Keratinocyte (primary cell): ENCODE measurements around the gene ASCC2. TPM values are rescaled to one million over a fixed set of nuclear protein-coding genes. Genes with fewer than 3 reads are reported as not detected.

Experiments
- DNase-seq: peaks from one replicate; pipeline ENCODE4 v3.0.0-alpha.2; 2011; ENCODE audit warnings: low read depth, missing footprints, low spot score
- FAIRE-seq: peaks from 2 replicates; lab custom pipeline; 2011; peaks lifted over from hg19 to GRCh38; lab: Jason Lieb, UNC
- H2AFZ ChIP-seq: 2 replicates; pipeline ENCODE4 v1.6.0; 2012; ENCODE audit warnings: low read length, control low read depth, inconsistent platforms; ENCODE audit not compliant: control insufficient read depth
- H3K27ac ChIP-seq: 2 replicates; pipeline ENCODE4 v1.5.1; 2011; ENCODE audit warnings: low read length; ENCODE audit not compliant: control insufficient read depth, insufficient read depth
- H3K27me3 ChIP-seq: 3 replicates; pipeline ENCODE4 v1.6.0; 2011; ENCODE audit warnings: low read length; ENCODE audit not compliant: control insufficient read depth, insufficient read depth; ENCODE audit errors: extremely low read depth
- H3K36me3 ChIP-seq, 2 experiments: 2 replicates in 1 of 2; 3 replicates in 1 of 2; pipeline ENCODE4 v1.5.1; 2011; ENCODE audit warnings: low read length in 2 of 2, mild to moderate bottlenecking in 1 of 2; ENCODE audit not compliant: control insufficient read depth in 2 of 2, insufficient read depth in 2 of 2; ENCODE audit errors: extremely low read depth in 1 of 2
- H3K4me1 ChIP-seq: 3 replicates; pipeline ENCODE4 v1.5.1; 2011; ENCODE audit warnings: low read length; ENCODE audit not compliant: control insufficient read depth, insufficient read depth; ENCODE audit errors: extremely low read depth
- H3K4me2 ChIP-seq: 3 replicates; pipeline ENCODE4 v1.6.0; 2011; ENCODE audit warnings: low read depth, low read length; ENCODE audit not compliant: control insufficient read depth, insufficient read depth; ENCODE audit errors: extremely low read depth
- H3K4me3 ChIP-seq, 3 experiments: fragments of 200-600 bp in 1 of 3; sonication (generic) in 1 of 3; 2 replicates in 2 of 3; 3 replicates in 1 of 3; pipeline ENCODE4 v1.5.1; 2011 to 2016; ENCODE audit warnings: low read length in 3 of 3, mild to moderate bottlenecking in 3 of 3, control low read depth in 2 of 3, inconsistent platforms in 1 of 3, low read depth in 1 of 3, mixed read lengths in 1 of 3, mixed run types in 1 of 3, moderate library complexity in 1 of 3; ENCODE audit not compliant: control insufficient read depth in 2 of 3, insufficient read depth in 2 of 3; ENCODE audit errors: extremely low read depth in 1 of 3
- H3K79me2 ChIP-seq: 2 replicates; pipeline ENCODE4 v1.6.0; 2012; ENCODE audit warnings: low read length; ENCODE audit not compliant: control insufficient read depth, insufficient read depth
- H3K9ac ChIP-seq: 3 replicates; pipeline ENCODE4 v1.6.0; 2011; ENCODE audit warnings: low read length; ENCODE audit not compliant: control insufficient read depth, insufficient read depth; ENCODE audit errors: extremely low read depth
- H3K9me1 ChIP-seq: 3 replicates; pipeline ENCODE4 v1.6.0; 2011; ENCODE audit warnings: low read length; ENCODE audit not compliant: control insufficient read depth, insufficient read depth; ENCODE audit errors: extremely low read depth
- H3K9me3 ChIP-seq: 2 replicates; pipeline ENCODE4 v1.5.1; 2012; ENCODE audit warnings: low read depth, low read length; ENCODE audit not compliant: control insufficient read depth
- H4K20me1 ChIP-seq: 3 replicates; pipeline ENCODE4 v1.6.0; 2011; ENCODE audit warnings: low read length; ENCODE audit not compliant: control insufficient read depth, insufficient read depth; ENCODE audit errors: extremely low read depth
- CTCF ChIP-seq, 3 experiments: IDR thresholded peaks in 1 of 3; conservative IDR thresholded peaks in 1 of 3; optimal IDR thresholded peaks in 1 of 3; 2 replicates in 2 of 3; 3 replicates in 1 of 3; pipeline versions ENCODE3 to v1.5.1; 2011; ENCODE audit warnings: low read length in 3 of 3, mild to moderate bottlenecking in 3 of 3, moderate library complexity in 2 of 3, control low read depth in 1 of 3, inconsistent platforms in 1 of 3; ENCODE audit not compliant: insufficient read depth in 2 of 3; ENCODE audit errors: extremely low read depth in 1 of 3
- EZH2 ChIP-seq: IDR thresholded peaks from one replicate; pipeline ENCODE4 v1.6.1; 2012; ENCODE audit warnings: inconsistent platforms, mild to moderate bottlenecking, low read length, moderate library complexity
- dilution Hi-C: fragments of 300-500 bp; cut with MboI; formaldehyde crosslinking; loops from one replicate; pipeline ENCODE4 v1.7.0; 2020; ENCODE audit warnings: low sequenced_read_pairs; ENCODE audit not compliant: extremely low pct_ligation_motif_present
- polyA plus RNA-seq, 5 experiments: library from polyadenylated mRNA; depleted of rRNA in 3 of 5; stranded (reverse) in 3 of 5; stranded (forward) in 1 of 5; unstranded in 1 of 5; fragments of >200 nt; gene quantifications; 1 replicate in 1 of 5; 2 replicates in 3 of 5; 3 replicates in 1 of 5; pipeline versions ENCODE4 v1.2.1 to v1.2.3, GENCODE V29; 2011 to 2012; ENCODE audit warnings: missing spikeins in 2 of 5, low read depth in 1 of 5, low replicate concordance in 1 of 5

ASCC2 gene
- polyA plus RNA-seq, 1 donor (not counting 4 experiments of a cell fraction or from before 2014, with no cell fraction given), result 51.3 TPM

GRCh38 chr22:29856496-29856895, 18.4 kb upstream of the ASCC2 start:
- FAIRE-seq (no peak), DNase-seq (no peak)
- no peak overlapping the region for H3K4me3 ChIP-seq
- H4K20me1 ChIP-seq, result no peaks in the 10 kb centered on the region
- dilution Hi-C loops, result no loop called here
- H3K9me1 ChIP-seq, result no peaks in the 10 kb centered on the region
- no peaks in the 10 kb centered on the region for H3K9me3 ChIP-seq
- no peaks in the 10 kb centered on the region for H3K4me1 ChIP-seq
- H3K36me3 ChIP-seq, result no peaks in the 10 kb centered on the region
- H2AFZ ChIP-seq, result no peak overlapping the region
- H3K27ac ChIP-seq, result no peak overlapping the region
- no peaks in the 10 kb centered on the region for H3K27me3 ChIP-seq
- no peaks in the 10 kb centered on the region for H3K79me2 ChIP-seq
- TF ChIP-seq EZH2, result no peak
- no peak for TF ChIP-seq CTCF (optimal IDR thresholded peaks at IDR 0.05 in 1 of 3, IDR thresholded peaks at IDR 0.05 in 1 of 3, conservative IDR thresholded peaks at IDR 0.05 in 1 of 3; ENCODE audit: extremely low read depth in 1 of 3, insufficient read depth in 2 of 3, low read length in 3 of 3)
- H3K4me2 ChIP-seq, result no peak overlapping the region
- H3K9ac ChIP-seq, result no peak overlapping the region

- Histone ChIP-seq H3K9me3 (no peaks in the 10 kb centered on the region), H3K79me2 (no peaks in the 10 kb centered on the region), H2AFZ (no peak overlapping the region), H3K4me1 (no peaks in the 10 kb centered on the region), H3K27ac (no peak overlapping the region), H3K9ac (no peak overlapping the region), H3K4me2 (no peak overlapping the region), H3K9me1 (no peaks in the 10 kb centered on the region), H3K36me3 (no peaks in the 10 kb centered on the region), H3K4me3 (no peak overlapping the region), H4K20me1 (no peaks in the 10 kb centered on the region), H3K27me3 (no peaks in the 10 kb centered on the region)
- DNase-seq (no peak), FAIRE-seq (no peak)
- TF ChIP-seq CTCF (optimal IDR thresholded peaks at IDR 0.05 in 1 of 3, IDR thresholded peaks at IDR 0.05 in 1 of 3, conservative IDR thresholded peaks at IDR 0.05 in 1 of 3; ENCODE audit: extremely low read depth in 1 of 3, insufficient read depth in 2 of 3, low read length in 3 of 3), result no peak
- TF ChIP-seq EZH2, result no peak
- dilution Hi-C loops, result no loop called here
These were observed 17.6 kb upstream of the ASCC2 start for GRCh38 chr22:29855611-29856181.
